Body of pancreas (tissue), 4 donors: Measurements from ENCODE around the gene AVL9. TPM values are rescaled to one million over a fixed set of nuclear protein-coding genes. Genes with fewer than 3 reads are reported as not detected.

Experiments
- ATAC-seq: fragments of 150-250 bp; one replicate; pipeline ENCODE4 v1.9.1; 2016
- DNase-seq, 4 donors: peaks; one replicate each; pipeline ENCODE4 v3.0.0-alpha.2; 2019
- H3K27ac ChIP-seq, 4 donors: fragments of 200-600 bp; sonication (generic); 1 replicate in 3 of 4; 2 replicates in 1 of 4; pipeline versions ENCODE4 v1.5.1 to v1.6.1; 2016 to 2019; ENCODE audit warnings: mild to moderate bottlenecking in 1 of 4, mixed read lengths in 1 of 4, moderate library complexity in 1 of 4
- H3K27me3 ChIP-seq, 2 donors: fragments of 200-600 bp; sonication (generic); one replicate each; pipeline ENCODE4 v1.6.0; 2016; ENCODE audit warnings: mild to moderate bottlenecking in 1 of 2
- H3K36me3 ChIP-seq, 2 donors: fragments of 200-600 bp; sonication (generic); replicated peaks in 1 of 2; 2 replicates each; pipeline ENCODE4 v1.5.1; 2016; ENCODE audit warnings: low read depth in 2 of 2; ENCODE audit not compliant: insufficient read depth in 1 of 2
- H3K4me1 ChIP-seq: fragments of 200-600 bp; sonication (generic); one replicate; pipeline ENCODE4 v1.6.0; 2016
- H3K4me3 ChIP-seq, 2 donors: fragments of 200-600 bp; sonication (generic); 1 replicate in 1 of 2; 2 replicates in 1 of 2; pipeline ENCODE4 v1.5.1; 2016 to 2019
- H3K9me3 ChIP-seq, 3 donors: fragments of 200-600 bp; sonication (generic); 1 replicate in 2 of 3; 2 replicates in 1 of 3; pipeline ENCODE4 v1.5.1; 2016
- CTCF ChIP-seq, 7 experiments: fragments of 450-650 bp in 4 of 7; fragments of 200-600 bp in 3 of 7; sonication (generic) in 3 of 7; IDR thresholded peaks; one replicate each; pipeline ENCODE4 v1.5.1; 2016 to 2019; ENCODE audit warnings: antibody characterized with exemption in 7 of 7
- POLR2A ChIP-seq, 3 donors: fragments of 450-650 bp; IDR thresholded peaks; one replicate each; pipeline ENCODE4 v1.6.1; 2016; ENCODE audit warnings: antibody characterized with exemption in 3 of 3, mild to moderate bottlenecking in 2 of 3
- WGBS, 2 donors: methylation state at CpG; one replicate each; pipeline ENCODE4 v1.1.5; 2017; 5-methylcytosine and 5-hydroxymethylcytosine counted together
- intact Hi-C: fragments of 100-400 bp; cut with DNase I; formaldehyde crosslinking; loops from one replicate; pipeline ENCODE4 v1.15.1; 2023
- total RNA-seq, 2 donors: library from RNA; depleted of rRNA; stranded (reverse); fragments of >200 nt; gene quantifications; one replicate each; pipeline ENCODE4 v1.1.0, GENCODE V29; 2016

Gene AVL9
- total RNA-seq, 2 donors from 2014 or later, result 15.3 to 19.8 TPM

GRCh38 chr7:32577421-32577820 lies 82.1 kb downstream of the AVL9 start:
- H3K9me3 ChIP-seq, result no peaks in the 10 kb centered on the region
- no peak overlapping the region for H3K27ac ChIP-seq
- no peak overlapping the region for H3K4me3 ChIP-seq
- DNase-seq (no peak), ATAC-seq (no peak)
- TF ChIP-seq CTCF (IDR thresholded peaks at IDR 0.05), result no peak
- no peak for TF ChIP-seq POLR2A (IDR thresholded peaks at IDR 0.05)
- no peaks in the 10 kb centered on the region for H3K27me3 ChIP-seq
- intact Hi-C loops, result no loop called here
- H3K36me3 ChIP-seq, result peaks cover 0 to 12% of the 10 kb centered on the region in 2 donors
- H3K4me1 ChIP-seq, result peaks cover 7% of the 10 kb centered on the region
- WGBS, 2 donors, result 86 to 92% methylated on average over 2 of the region's 2 CpGs

GRCh38 chr7:32579776-32580175 lies 84.5 kb downstream of the AVL9 start:
- Histone ChIP-seq H3K4me1 (peaks cover 7% of the 10 kb centered on the region), H3K27ac (no peak overlapping the region), H3K9me3 (no peaks in the 10 kb centered on the region), H3K36me3 (peaks cover 0 to 26% of the 10 kb centered on the region in 2 donors), H3K27me3 (no peaks in the 10 kb centered on the region), H3K4me3 (no peak overlapping the region)
- no peak for ATAC-seq
- WGBS, 2 donors, result 34 to 54% methylated on average over 2 of the region's 2 CpGs
- intact Hi-C loops, result no loop called here
- TF ChIP-seq POLR2A (IDR thresholded peaks at IDR 0.05) (no peak), CTCF (IDR thresholded peaks at IDR 0.05) (no peak)
- DNase-seq, result no peak

GRCh38 chr7:32580646-32581045 lies 85.4 kb downstream of the AVL9 start:
- 47 to 48% methylated on average over 4 of the region's 4 CpGs for WGBS, 2 donors
- peaks cover 4% of the 10 kb centered on the region for H3K4me1 ChIP-seq
- DNase-seq (no peak), ATAC-seq (no peak)
- H3K9me3 ChIP-seq, result no peaks in the 10 kb centered on the region
- H3K27ac ChIP-seq, result no peak overlapping the region
- no peak overlapping the region for H3K4me3 ChIP-seq
- intact Hi-C loops, result no loop called here
- TF ChIP-seq CTCF (IDR thresholded peaks at IDR 0.05), result no peak
- no peak for TF ChIP-seq POLR2A (IDR thresholded peaks at IDR 0.05)
- H3K36me3 ChIP-seq, result peaks cover 0 to 30% of the 10 kb centered on the region in 2 donors
- H3K27me3 ChIP-seq, result no peaks in the 10 kb centered on the region

GRCh38 chr7:32582036-32582435 lies 86.7 kb downstream of the AVL9 start:
- Histone ChIP-seq H3K4me3 (no peak overlapping the region), H3K4me1 (peaks cover 10% of the 10 kb centered on the region), H3K36me3 (peaks cover 0 to 30% of the 10 kb centered on the region in 2 donors), H3K27me3 (no peaks in the 10 kb centered on the region), H3K27ac (no peak overlapping the region), H3K9me3 (no peaks in the 10 kb centered on the region)
- no peak for ATAC-seq
- no peak for TF ChIP-seq CTCF (IDR thresholded peaks at IDR 0.05)
- TF ChIP-seq POLR2A (IDR thresholded peaks at IDR 0.05), result no peak
- intact Hi-C loops, result no loop called here
- DNase-seq, result no peak
- WGBS, 2 donors, result 92 to 94% methylated on average over 3 of the region's 3 CpGs

GRCh38 chr7:32583791-32584190 lies 88.5 kb downstream of the AVL9 start:
- 94 to 98% methylated on average over 4 of the region's 4 CpGs for WGBS, 2 donors
- Histone ChIP-seq H3K36me3 (peaks cover 0 to 32% of the 10 kb centered on the region in 2 donors), H3K9me3 (no peaks in the 10 kb centered on the region), H3K4me3 (no peak overlapping the region), H3K4me1 (peaks cover 10% of the 10 kb centered on the region), H3K27me3 (no peaks in the 10 kb centered on the region), H3K27ac (no peak overlapping the region)
- DNase-seq (no peak), ATAC-seq (no peak)
- no peak for TF ChIP-seq POLR2A (IDR thresholded peaks at IDR 0.05)
- no peak for TF ChIP-seq CTCF (IDR thresholded peaks at IDR 0.05)
- intact Hi-C loops, result no loop called here
